GM12864 (cell line): ENCODE measurements around the gene PPARA.

Experiments
- DNase-seq: peaks from one replicate; pipeline ENCODE4 v3.0.0-alpha.2; 2011; ENCODE audit warnings: low read depth
- H3K4me3 ChIP-seq: 2 replicates; pipeline ENCODE4 v1.5.1; 2011; ENCODE audit warnings: mild to moderate bottlenecking, low read depth, low read length, control low read depth
- CTCF ChIP-seq: IDR thresholded peaks from 2 replicates; pipeline ENCODE4 v1.5.1; 2011; ENCODE audit warnings: low read depth, mild to moderate bottlenecking, moderate library complexity, low read length, control low read depth, inconsistent platforms; ENCODE audit errors: missing control alignments

Gene PPARA

GRCh38 chr22:46109474-46110003 lies 40.8 kb upstream of the PPARA start:
- DNase-seq, result no peak
- no peak overlapping the region for H3K4me3 ChIP-seq
- no peak for TF ChIP-seq CTCF

- DNase-seq, result no peak
- no peak for TF ChIP-seq CTCF
- H3K4me3 ChIP-seq, result no peak overlapping the region
Measured at GRCh38 chr22:46110215-46110614, 40.1 kb upstream of the PPARA start.

- no peak overlapping the region for H3K4me3 ChIP-seq
- no peak for TF ChIP-seq CTCF
- no peak for DNase-seq
Measured at GRCh38 chr22:46111645-46112306, 38.5 kb upstream of the PPARA start.

GRCh38 chr22:46112405-46112804 lies 37.9 kb upstream of the PPARA start:
- H3K4me3 ChIP-seq, result no peak overlapping the region
- TF ChIP-seq CTCF, result no peak
- DNase-seq, result no peak

- no peak overlapping the region for H3K4me3 ChIP-seq
- no peak for DNase-seq
- no peak for TF ChIP-seq CTCF
Measured at GRCh38 chr22:46113110-46113909, 37.0 kb upstream of the PPARA start.

- TF ChIP-seq CTCF, result no peak
- DNase-seq, result no peak
- no peak overlapping the region for H3K4me3 ChIP-seq
Measured at GRCh38 chr22:46113910-46114517, 36.3 kb upstream of the PPARA start.
